H1 (cell line): Measurements from ENCODE around the gene FRMD7.

Experiments
- ATF3 ChIP-seq: IDR thresholded peaks from 2 replicates; pipeline ENCODE4 v1.6.1; 2011; ENCODE audit warnings: low read depth, mild to moderate bottlenecking, low read length; ENCODE audit not compliant: insufficient read depth
- CHD2 ChIP-seq: IDR thresholded peaks from 2 replicates; pipeline ENCODE4 v1.6.1; 2012; ENCODE audit warnings: low read length, improper control_type of control experiment
- CTCF ChIP-seq, 3 experiments: IDR thresholded peaks; 1 replicate in 2 of 3; 2 replicates in 1 of 3; pipeline versions ENCODE4 v1.5.1 to v1.6.1; 2011; ENCODE audit warnings: low read length in 3 of 3, mild to moderate bottlenecking in 3 of 3, inconsistent platforms in 2 of 3, low read depth in 1 of 3, moderate library complexity in 1 of 3; ENCODE audit not compliant: insufficient read depth in 1 of 3; ENCODE audit errors: control extremely low read depth in 1 of 3
- EZH2 ChIP-seq: fragments of 200-600 bp; sonication (generic); IDR thresholded peaks from 2 replicates; pipeline ENCODE4 v1.7.1; 2012; ENCODE audit warnings: low read depth, mild to moderate bottlenecking, moderate library complexity, low read length, inconsistent platforms; ENCODE audit not compliant: severe bottlenecking
- MAX ChIP-seq: IDR thresholded peaks from 2 replicates; pipeline ENCODE4 v1.6.1; 2012; ENCODE audit warnings: inconsistent platforms
- POLR2A ChIP-seq, 2 experiments: IDR thresholded peaks; 1 replicate in 1 of 2; 2 replicates in 1 of 2; pipeline ENCODE4 v1.6.1; 2011; ENCODE audit warnings: low read depth in 2 of 2, low read length in 2 of 2, mild to moderate bottlenecking in 2 of 2; ENCODE audit errors: control extremely low read depth in 1 of 2
- SRF ChIP-seq: IDR thresholded peaks from 2 replicates; pipeline ENCODE4 v1.6.1; 2011; ENCODE audit warnings: mild to moderate bottlenecking, low read depth, low read length, moderate library complexity

GRCh38 chrX:132173647-132174046, 45.8 kb upstream of the FRMD7 start:
- TF ChIP-seq POLR2A (IDR thresholded peaks at IDR 0.05; ENCODE audit: control extremely low read depth in 1 of 2, low read depth in 2 of 2, low read length in 2 of 2) (no peak), CHD2 (no peak), CTCF (IDR thresholded peaks at IDR 0.05; ENCODE audit: control extremely low read depth in 1 of 3, insufficient read depth in 1 of 3, low read depth in 1 of 3, low read length in 3 of 3) (no peak), SRF (no peak), MAX (no peak), ATF3 (no peak), EZH2 (no peak)
